ENCODE measurements around the gene UNC45B. TPM values are rescaled to one million over a fixed set of nuclear protein-coding genes. Genes with fewer than 3 reads are reported as not detected.
"Not testable (repeated sequence)": the region's sequence is repeated elsewhere in the genome, so short reads cannot be mapped to it uniquely, and the experiment has no call there.

Gene UNC45B
- total RNA-seq, 1 donor from 2014 or later, result 0.08 TPM

GRCh38 chr17:35218915-35219314, 71.3 kb downstream of the UNC45B start:
- no peak for DNase-seq (ENCODE audit: low spot score)

DNA sequence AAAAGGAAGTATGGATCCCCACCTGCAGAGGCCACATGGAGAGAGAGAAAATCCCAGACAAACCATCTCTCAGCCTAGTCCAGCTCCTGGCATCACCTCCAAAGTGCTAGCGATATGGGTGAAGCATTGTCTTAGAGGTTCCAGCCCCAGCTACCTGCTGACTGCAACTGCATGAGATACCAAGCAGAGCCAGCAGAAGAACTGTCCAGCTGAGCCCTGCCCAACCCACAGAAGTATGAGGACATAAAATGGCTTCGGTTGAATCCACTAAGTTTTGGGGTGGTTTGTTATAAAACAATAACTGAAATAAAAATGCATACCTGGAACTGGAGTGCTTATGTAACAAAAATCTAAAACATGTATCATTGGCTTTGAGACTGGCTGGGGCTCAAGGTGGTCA, 74.8 kb downstream of the UNC45B start:
- no peak for DNase-seq (ENCODE audit: low spot score)

GRCh38 chr17:35224436-35224835, 76.8 kb downstream of the UNC45B start:
- no peak for DNase-seq (ENCODE audit: low spot score)

- no peak for DNase-seq (ENCODE audit: low spot score)
These were observed 79.9 kb downstream of the UNC45B start for GRCh38 chr17:35227546-35227945.

DNA sequence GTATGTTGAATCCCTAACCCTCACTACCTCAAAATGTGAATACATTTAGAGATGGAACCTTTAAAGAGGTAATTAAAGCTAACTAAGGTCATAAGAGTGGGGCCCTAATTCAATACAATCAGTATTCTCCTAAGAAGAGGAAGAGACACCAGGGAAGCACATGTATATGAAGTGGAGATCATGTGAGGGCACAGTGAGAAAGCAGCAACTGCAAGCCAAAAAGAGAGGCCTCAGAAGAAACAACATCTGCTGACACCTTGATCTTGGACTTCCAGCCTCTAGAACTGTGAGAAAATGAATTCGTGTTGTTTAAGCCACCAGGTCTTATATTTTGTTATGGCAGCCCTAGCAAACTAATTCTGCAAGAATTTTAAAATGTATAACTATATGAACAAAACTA, 82.0 kb downstream of the UNC45B start:
- no peak for DNase-seq (ENCODE audit: low spot score)

GRCh38 chr17:35234315-35234714, 86.7 kb downstream of the UNC45B start:
- DNase-seq (ENCODE audit: low spot score), result not testable (repeated sequence)

DNA sequence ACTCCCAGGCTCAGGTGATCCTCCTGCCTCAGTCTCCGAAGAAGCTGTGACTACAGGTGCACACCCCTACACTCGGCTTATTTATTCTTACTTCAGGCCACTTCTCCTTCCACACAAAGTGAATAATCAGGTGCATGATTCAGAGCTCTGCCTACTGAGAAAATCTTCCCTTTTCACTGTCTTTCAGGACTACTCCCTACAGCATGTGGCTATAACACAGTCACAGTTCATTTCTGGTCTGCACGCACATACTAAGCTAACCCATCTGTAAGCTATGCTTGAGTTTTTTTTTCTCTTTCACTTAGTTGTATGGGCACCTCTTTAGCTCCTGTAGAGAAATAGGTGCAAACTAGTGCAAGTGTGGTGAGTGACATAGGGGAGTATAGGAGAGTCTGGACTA, 87.7 kb downstream of the UNC45B start:
- DNase-seq (ENCODE audit: low spot score), result no peak

GRCh38 chr17:35235917-35236316, 88.3 kb downstream of the UNC45B start:
- no peak for DNase-seq (ENCODE audit: low spot score)

- no peak for DNase-seq (ENCODE audit: low spot score)
These were observed 89.2 kb downstream of the UNC45B start for GRCh38 chr17:35236821-35237220.

GRCh38 chr17:35238821-35239220, 91.2 kb downstream of the UNC45B start:
- no peak for DNase-seq (ENCODE audit: low spot score)

Other genes starting within 250 kb of the UNC45B start
- 6.3 TPM for gene CCT6B, start 186.4 kb upstream of the UNC45B start, total RNA-seq
- 14.6 TPM for gene ZNF830, start 186.3 kb upstream of the UNC45B start, total RNA-seq
- gene LIG3, start 167.3 kb upstream of the UNC45B start, total RNA-seq, result 79.0 TPM
- gene RFFL, start 84.1 kb upstream of the UNC45B start, total RNA-seq, result 40.1 TPM
- gene RAD51D, start 28.0 kb upstream of the UNC45B start, total RNA-seq, result 13.1 TPM
- not detected for gene FNDC8, start 26.2 kb upstream of the UNC45B start, total RNA-seq
- 20.0 TPM for gene NLE1, start 5.5 kb upstream of the UNC45B start, total RNA-seq
- not detected for gene SLC35G3, start 46.6 kb downstream of the UNC45B start, total RNA-seq
- 69.9 TPM for gene SLFN5, start 95.3 kb downstream of the UNC45B start, total RNA-seq
- gene SLFN11, start 225.8 kb downstream of the UNC45B start, total RNA-seq, result 24.4 TPM